HG03558 (cell line): ENCODE data around the gene SCP2.
"Not testable (repeated sequence)": the region's sequence is repeated elsewhere in the genome, so short reads cannot be mapped to it uniquely, and the experiment has no call there.

ENCODE experiments used
- ATAC-seq: cut with Tn5 transposase; IDR thresholded peaks from one replicate; pipeline ENCODE4 v1.9.1; 2021; ENCODE audit warnings: moderate number of reproducible peaks; ENCODE audit not compliant: unreplicated experiment; ENCODE audit errors: extremely low read depth

SCP2 gene

GRCh38 chr1:52963101-52963500, 36.0 kb downstream of the SCP2 start:
- no peak for ATAC-seq

- ATAC-seq, result no peak
Measured at GRCh38 chr1:52967666-52968065, 40.6 kb downstream of the SCP2 start.

GRCh38 chr1:52969234-52969633, 42.2 kb downstream of the SCP2 start:
- ATAC-seq, result not testable (repeated sequence)

GRCh38 chr1:52970149-52970548, 43.1 kb downstream of the SCP2 start:
- ATAC-seq, result no peak

- ATAC-seq, result no peak
Measured at GRCh38 chr1:52973841-52974240, 46.8 kb downstream of the SCP2 start.

GRCh38 chr1:52976183-52977035, 49.3 kb downstream of the SCP2 start:
- no peak for ATAC-seq

GRCh38 chr1:52978045-52978444, 51.0 kb downstream of the SCP2 start:
- no peak for ATAC-seq

GRCh38 chr1:52992733-52993132, 65.7 kb downstream of the SCP2 start:
- ATAC-seq, result not testable (repeated sequence)

GRCh38 chr1:52994656-52995055, 67.6 kb downstream of the SCP2 start:
- no peak for ATAC-seq

- no peak for ATAC-seq
Measured at GRCh38 chr1:52996653-52997052, 69.6 kb downstream of the SCP2 start.

GRCh38 chr1:53001128-53001527, 74.1 kb downstream of the SCP2 start:
- no peak for ATAC-seq

GRCh38 chr1:53006612-53007011, 79.5 kb downstream of the SCP2 start:
- not testable (repeated sequence) for ATAC-seq

- ATAC-seq, result not testable (repeated sequence)
Measured at GRCh38 chr1:53010247-53010646, 83.2 kb downstream of the SCP2 start.

- no peak for ATAC-seq
Measured at GRCh38 chr1:53011175-53011574, 84.1 kb downstream of the SCP2 start.

- no peak for ATAC-seq
Measured at GRCh38 chr1:53014791-53015507, 87.9 kb downstream of the SCP2 start.

GRCh38 chr1:53015508-53015860, 88.4 kb downstream of the SCP2 start:
- no peak for ATAC-seq

GRCh38 chr1:53016705-53017104, 89.6 kb downstream of the SCP2 start:
- ATAC-seq, result no peak

- ATAC-seq, result no peak
Measured at GRCh38 chr1:53020588-53020987, 93.5 kb downstream of the SCP2 start.

- ATAC-seq, result no peak
Measured at GRCh38 chr1:53022179-53022578, 95.1 kb downstream of the SCP2 start.

- ATAC-seq, result no peak
Measured at GRCh38 chr1:53023546-53023945, 96.5 kb downstream of the SCP2 start.

- no peak for ATAC-seq
Measured at GRCh38 chr1:53024117-53024516, 97.0 kb downstream of the SCP2 start.
